Left ventricle myocardium inferior (tissue), 1 donor: Measurements from ENCODE around the gene TMEM165. TPM values are rescaled to one million over a fixed set of nuclear protein-coding genes. Genes with fewer than 3 reads are reported as not detected.

Source experiments
- DNase-seq: peaks from one replicate; pipeline ENCODE4 v3.0.0-alpha.2; 2020
- H3K27ac ChIP-seq: fragments of 200-600 bp; replicated peaks from 2 replicates; pipeline ENCODE4 v1.8.0; 2021
- H3K27me3 ChIP-seq: fragments of 200-600 bp; 2 replicates; pipeline ENCODE4 v1.8.0; 2021; ENCODE audit warnings: low read depth
- H3K36me3 ChIP-seq: fragments of 200-600 bp; 2 replicates; pipeline ENCODE4 v1.8.0; 2021
- H3K4me1 ChIP-seq: fragments of 200-600 bp; 2 replicates; pipeline ENCODE4 v1.8.0; 2021
- H3K4me3 ChIP-seq: fragments of 200-600 bp; 2 replicates; pipeline ENCODE4 v1.8.0; 2021; ENCODE audit warnings: mild to moderate bottlenecking, moderate library complexity
- H3K9me3 ChIP-seq: fragments of 200-600 bp; replicated peaks from 2 replicates; pipeline ENCODE4 v1.8.0; 2021
- intact Hi-C: fragments of 100-400 bp; cut with micrococcal nuclease; formaldehyde crosslinking; loops from one replicate; pipeline ENCODE4 v1.11.0; 2022
- total RNA-seq: library from RNA; stranded (reverse); fragmentation: NEBNext Ultra II Directional; extraction: Animal tissue kit (Norgen Biotek cat#: 25700); gene quantifications from one replicate; pipeline ENCODE4 v1.2.1, GENCODE V29; 2021
- TF ChIP-seq, protein P1 (sequence below): fragments of 200-600 bp; IDR thresholded peaks from 2 replicates; pipeline ENCODE4 v1.8.0; 2021; ENCODE audit warnings: antibody characterized with exemption, mild to moderate bottlenecking, borderline replicate concordance
- donor health status: DM: no; HTN: yes; CAD: no; lungs with severe emphysema.

TMEM165 gene
- total RNA-seq, 1 donor from 2014 or later: 41.6 TPM

- Histone ChIP-seq H3K27me3 (no peaks in the 10 kb centered on the region), H3K9me3 (no peaks in the 10 kb centered on the region), H3K4me3 (no peak overlapping the region), H3K27ac (no peak overlapping the region), H3K36me3 (no peaks in the 10 kb centered on the region), H3K4me1 (no peaks in the 10 kb centered on the region)
- no peak for DNase-seq
- intact Hi-C loops: no loop called here
- TF ChIP-seq, protein P1, sequence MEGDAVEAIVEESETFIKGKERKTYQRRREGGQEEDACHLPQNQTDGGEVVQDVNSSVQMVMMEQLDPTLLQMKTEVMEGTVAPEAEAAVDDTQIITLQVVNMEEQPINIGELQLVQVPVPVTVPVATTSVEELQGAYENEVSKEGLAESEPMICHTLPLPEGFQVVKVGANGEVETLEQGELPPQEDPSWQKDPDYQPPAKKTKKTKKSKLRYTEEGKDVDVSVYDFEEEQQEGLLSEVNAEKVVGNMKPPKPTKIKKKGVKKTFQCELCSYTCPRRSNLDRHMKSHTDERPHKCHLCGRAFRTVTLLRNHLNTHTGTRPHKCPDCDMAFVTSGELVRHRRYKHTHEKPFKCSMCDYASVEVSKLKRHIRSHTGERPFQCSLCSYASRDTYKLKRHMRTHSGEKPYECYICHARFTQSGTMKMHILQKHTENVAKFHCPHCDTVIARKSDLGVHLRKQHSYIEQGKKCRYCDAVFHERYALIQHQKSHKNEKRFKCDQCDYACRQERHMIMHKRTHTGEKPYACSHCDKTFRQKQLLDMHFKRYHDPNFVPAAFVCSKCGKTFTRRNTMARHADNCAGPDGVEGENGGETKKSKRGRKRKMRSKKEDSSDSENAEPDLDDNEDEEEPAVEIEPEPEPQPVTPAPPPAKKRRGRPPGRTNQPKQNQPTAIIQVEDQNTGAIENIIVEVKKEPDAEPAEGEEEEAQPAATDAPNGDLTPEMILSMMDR: no peak
Measured at GRCh38 chr4:55380576-55380975, 15.2 kb upstream of the TMEM165 start.

DNA sequence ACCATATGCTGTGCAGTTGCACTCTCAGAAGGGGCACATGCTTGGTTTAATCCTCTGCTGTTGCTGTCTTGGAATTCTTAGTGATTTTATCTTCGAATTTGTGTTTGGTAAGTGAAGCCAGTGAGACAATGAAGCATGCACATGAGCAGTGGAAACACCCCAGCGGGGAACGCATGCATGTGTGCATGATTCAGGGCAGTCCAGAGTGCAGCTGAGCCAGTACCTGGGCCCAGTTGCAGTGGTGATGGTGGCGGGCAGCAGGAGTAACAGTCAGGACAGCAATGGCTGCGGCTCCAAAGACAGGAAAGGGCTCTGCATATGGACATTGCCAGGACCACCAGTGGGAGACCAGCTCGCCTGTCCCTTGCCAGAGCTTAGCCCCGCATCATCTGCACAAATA lies 14.3 kb upstream of the TMEM165 start:
- Histone ChIP-seq H3K4me1 (no peaks in the 10 kb centered on the region), H3K27me3 (no peaks in the 10 kb centered on the region), H3K9me3 (no peaks in the 10 kb centered on the region), H3K4me3 (no peak overlapping the region), H3K27ac (no peak overlapping the region), H3K36me3 (no peaks in the 10 kb centered on the region)
- no peak for DNase-seq
- TF ChIP-seq, protein P1: no peak
- intact Hi-C loops: no loop called here

- Histone ChIP-seq H3K4me3 (no peak overlapping the region), H3K27ac (no peak overlapping the region), H3K36me3 (no peaks in the 10 kb centered on the region), H3K27me3 (no peaks in the 10 kb centered on the region), H3K4me1 (no peaks in the 10 kb centered on the region), H3K9me3 (no peaks in the 10 kb centered on the region)
- intact Hi-C loops: no loop called here
- TF ChIP-seq, protein P1: no peak
- DNase-seq: no peak
Measured at GRCh38 chr4:55382488-55383003, 13.2 kb upstream of the TMEM165 start.

- H3K27ac ChIP-seq: no peak overlapping the region
- H3K36me3 ChIP-seq: no peaks in the 10 kb centered on the region
- DNase-seq: no peak
- no peaks in the 10 kb centered on the region for H3K27me3 ChIP-seq
- no peak overlapping the region for H3K4me3 ChIP-seq
- H3K9me3 ChIP-seq: no peaks in the 10 kb centered on the region
- TF ChIP-seq, protein P1: no peak
- H3K4me1 ChIP-seq: no peaks in the 10 kb centered on the region
- intact Hi-C loops: no loop called here
Measured at GRCh38 chr4:55385201-55385649, 10.5 kb upstream of the TMEM165 start.

DNA sequence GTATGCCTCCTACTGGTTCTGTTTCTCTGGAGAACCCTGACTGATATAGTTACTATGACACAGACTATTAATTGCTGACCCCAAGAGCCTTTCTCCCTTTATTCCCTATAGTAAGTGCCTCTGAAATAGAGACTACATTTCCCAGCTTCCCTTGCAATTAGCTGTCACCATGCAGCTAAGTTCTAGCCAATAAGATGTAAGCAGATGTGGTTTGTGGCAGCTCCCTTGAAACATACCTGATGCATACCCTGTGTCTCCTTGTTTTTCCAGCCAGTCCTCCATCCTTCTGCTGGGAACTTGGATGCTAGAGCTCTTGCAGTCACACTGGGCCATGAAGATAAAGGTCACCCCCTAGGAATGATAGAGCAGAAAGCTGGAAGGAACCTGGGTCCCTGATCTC lies 9.7 kb upstream of the TMEM165 start:
- Histone ChIP-seq H3K4me3 (no peak overlapping the region), H3K27me3 (no peaks in the 10 kb centered on the region), H3K4me1 (no peaks in the 10 kb centered on the region), H3K27ac (no peak overlapping the region), H3K36me3 (no peaks in the 10 kb centered on the region), H3K9me3 (no peaks in the 10 kb centered on the region)
- DNase-seq: no peak
- TF ChIP-seq, protein P1: no peak
- intact Hi-C loops: no loop called here
